Measurements from ENCODE around the gene UBE2D1.
A peak's percentile ranks its signal among the peaks of the same experiment; 100 is the strongest.

The UBE2D1 gene

DNA sequence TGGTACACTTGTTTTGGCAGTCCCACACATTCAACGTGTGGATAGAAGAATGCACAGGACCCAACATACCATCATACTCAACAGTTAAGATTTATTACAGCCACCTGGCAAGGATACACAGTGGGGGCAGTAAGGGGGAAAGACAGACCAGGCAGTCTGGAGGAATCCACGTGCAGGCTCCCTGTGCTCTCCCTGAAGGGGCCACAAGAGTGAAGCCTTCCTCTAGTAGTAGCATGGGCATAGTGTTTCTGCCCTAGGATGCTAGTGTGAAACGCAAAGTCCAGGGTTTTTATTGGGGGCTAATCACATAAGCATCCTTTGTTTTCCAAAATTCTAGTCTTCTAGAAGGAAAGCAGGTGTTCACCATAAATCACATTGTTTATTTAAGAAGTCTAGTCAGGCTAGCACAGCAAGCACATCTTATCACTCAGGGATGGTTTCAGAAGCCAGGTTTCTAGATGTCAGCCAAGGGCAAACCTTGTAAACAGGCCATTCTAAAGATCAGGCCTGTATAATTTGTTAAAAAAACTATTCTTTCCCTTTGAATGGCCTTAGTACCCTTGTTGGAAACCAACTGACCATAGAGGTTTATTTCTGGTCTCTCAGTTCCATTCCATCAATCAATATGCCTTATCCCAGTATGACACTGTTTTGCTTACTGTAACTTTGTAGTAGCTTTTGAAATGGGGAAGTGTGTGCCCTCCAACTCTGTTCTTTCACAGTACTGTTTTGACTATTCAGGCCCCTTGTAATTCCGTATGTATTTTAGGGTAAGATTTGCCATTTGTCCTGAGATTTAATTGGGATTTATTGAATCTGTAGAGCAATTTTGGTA is 38.0 kb downstream of the UBE2D1 start:
- H3K4me1 ChIP-seq = no peaks in the 10 kb centered on the region
- H3K36me3 ChIP-seq (replicated peaks) = no peaks in the 10 kb centered on the region; the same call in 1 of the 2 replicates
- no peaks in the 10 kb centered on the region for H3K27me3 ChIP-seq (ENCODE audit: low read depth)
- no peak overlapping the region for H3K4me3 ChIP-seq
- in situ Hi-C loops (cut with MboI; ENCODE audit: low sequenced_read_pairs) = no loop called here
- DNase-seq (ENCODE audit: low spot score in 2 of 2) = no peak
- H3K9me3 ChIP-seq = no peaks in the 10 kb centered on the region

DNA sequence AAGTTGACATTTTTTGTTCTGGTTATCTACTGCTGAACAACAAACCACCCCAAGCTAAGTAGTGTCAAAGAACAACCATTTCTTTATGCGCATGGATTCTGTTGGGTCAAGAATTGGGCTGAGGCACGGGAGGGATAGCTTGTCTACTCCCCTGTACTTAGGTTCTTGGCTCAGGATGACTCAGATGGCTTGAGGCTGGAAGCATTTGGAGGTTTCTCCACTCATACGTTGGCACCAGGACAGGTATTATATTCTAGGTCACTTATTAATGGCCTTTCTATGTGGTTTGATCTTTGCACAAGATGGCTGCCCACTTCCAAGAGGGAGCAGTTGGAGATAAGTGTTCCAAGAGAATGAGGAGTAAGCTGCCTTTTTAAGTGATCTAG is 38.6 kb downstream of the UBE2D1 start:
- in situ Hi-C loops (cut with MboI; ENCODE audit: low sequenced_read_pairs) = no loop called here
- no peak for DNase-seq (ENCODE audit: low spot score in 2 of 2)
- no peaks in the 10 kb centered on the region for H3K9me3 ChIP-seq
- no peaks in the 10 kb centered on the region for H3K27me3 ChIP-seq (ENCODE audit: low read depth)
- H3K4me3 ChIP-seq = no peak overlapping the region
- H3K4me1 ChIP-seq = no peaks in the 10 kb centered on the region
- no peaks in the 10 kb centered on the region; the same call in 1 of the 2 replicates for H3K36me3 ChIP-seq (replicated peaks)

DNA sequence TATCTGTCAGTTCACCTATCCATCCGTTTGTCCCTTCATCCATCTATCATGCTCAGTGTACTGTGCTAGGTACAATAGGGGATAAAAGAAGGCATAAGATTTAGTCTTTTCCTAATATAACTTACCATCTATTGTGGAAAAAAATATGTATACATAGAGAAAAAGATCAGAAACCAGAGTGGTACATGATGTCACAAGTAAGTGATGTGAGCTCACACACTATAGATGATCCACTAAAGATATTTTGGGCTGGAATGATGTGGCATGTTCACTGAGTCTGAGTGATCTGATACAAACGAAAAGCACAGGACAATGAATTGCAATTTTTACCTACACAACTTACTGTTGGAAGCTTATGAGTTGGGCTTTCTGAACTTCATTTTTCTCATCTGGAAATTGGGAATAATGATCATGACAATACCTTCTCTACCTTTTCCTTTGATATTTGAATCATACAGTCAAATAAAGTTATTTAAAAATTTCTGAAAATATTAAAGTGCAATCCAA is 47.7 kb downstream of the UBE2D1 start:
- Histone ChIP-seq H3K4me1 (peaks cover 12% of the 10 kb centered on the region), H3K27me3 (ENCODE audit: low read depth) (no peaks in the 10 kb centered on the region), H3K36me3 (replicated peaks) (peaks cover 13% of the 10 kb centered on the region), H3K4me3 (no peak overlapping the region), H3K9me3 (no peaks in the 10 kb centered on the region)
- no peak for DNase-seq (ENCODE audit: low spot score in 2 of 2)
- in situ Hi-C loops (cut with MboI; ENCODE audit: low sequenced_read_pairs) = loop anchor here (10.0 kb wide), 1 partner anchor 78 kb away; no protein-coding TSS in a partner anchor

DNA sequence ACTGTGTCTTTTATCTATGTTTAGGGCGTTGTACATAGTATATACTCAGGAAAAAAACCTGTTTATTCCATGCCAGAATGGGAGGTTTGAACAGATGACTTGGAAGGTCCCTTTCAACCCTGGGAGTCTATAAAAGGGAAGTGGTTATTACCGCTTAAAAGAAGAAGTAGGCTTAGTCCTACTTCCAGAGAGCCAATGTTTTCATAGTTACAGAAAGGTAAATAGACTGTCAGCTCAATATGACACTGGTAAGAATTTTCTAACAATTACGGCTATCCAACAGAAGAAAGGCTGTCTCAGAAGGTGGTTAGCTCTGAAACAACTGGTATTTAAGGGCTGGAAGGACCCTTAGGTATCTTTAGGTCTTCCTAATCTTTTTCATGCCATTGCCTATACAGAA is 49.3 kb downstream of the UBE2D1 start:
- Histone ChIP-seq H3K27me3 (ENCODE audit: low read depth) (no peaks in the 10 kb centered on the region), H3K36me3 (replicated peaks) (peaks cover 28% of the 10 kb centered on the region), H3K4me1 (peaks cover 12% of the 10 kb centered on the region), H3K9me3 (no peaks in the 10 kb centered on the region), H3K4me3 (no peak overlapping the region)
- no peak for DNase-seq (ENCODE audit: low spot score in 2 of 2)
- in situ Hi-C loops (cut with MboI; ENCODE audit: low sequenced_read_pairs) = loop anchor here (10.0 kb wide), 1 partner anchor 79 kb away; no protein-coding TSS in a partner anchor

DNA sequence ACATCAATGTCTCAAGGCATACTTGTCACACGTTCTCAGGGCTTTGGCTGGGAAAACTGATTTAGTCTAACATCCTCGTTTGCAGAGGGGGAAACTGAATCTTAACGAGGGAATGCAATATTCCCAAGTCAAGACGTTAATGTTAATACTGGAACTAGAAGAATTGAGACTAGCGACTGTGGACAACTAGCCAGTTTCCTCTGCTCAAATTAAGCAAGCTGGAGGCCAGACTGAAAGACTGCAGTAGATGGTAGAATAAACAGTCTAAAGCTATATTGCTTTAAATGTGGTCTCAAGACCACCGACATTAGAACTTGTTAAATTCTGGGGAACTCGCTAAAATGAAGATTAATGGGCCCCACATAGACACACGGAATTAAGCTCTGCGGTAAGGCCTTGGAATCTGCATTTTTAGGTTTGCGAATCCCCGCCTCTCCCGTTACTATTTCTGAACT is 49.8 kb downstream of the UBE2D1 start:
- Histone ChIP-seq H3K4me3 (peak overlapping the region; percentile 88), H3K4me1 (peaks cover 12% of the 10 kb centered on the region), H3K27me3 (ENCODE audit: low read depth) (no peaks in the 10 kb centered on the region), H3K9me3 (no peaks in the 10 kb centered on the region), H3K36me3 (replicated peaks) (peaks cover 33% of the 10 kb centered on the region)
- in situ Hi-C loops (cut with MboI; ENCODE audit: low sequenced_read_pairs) = loop anchor here (10.0 kb wide), 1 partner anchor 80 kb away; no protein-coding TSS in a partner anchor
- DNase-seq (ENCODE audit: low spot score in 2 of 2) = no peak

DNA sequence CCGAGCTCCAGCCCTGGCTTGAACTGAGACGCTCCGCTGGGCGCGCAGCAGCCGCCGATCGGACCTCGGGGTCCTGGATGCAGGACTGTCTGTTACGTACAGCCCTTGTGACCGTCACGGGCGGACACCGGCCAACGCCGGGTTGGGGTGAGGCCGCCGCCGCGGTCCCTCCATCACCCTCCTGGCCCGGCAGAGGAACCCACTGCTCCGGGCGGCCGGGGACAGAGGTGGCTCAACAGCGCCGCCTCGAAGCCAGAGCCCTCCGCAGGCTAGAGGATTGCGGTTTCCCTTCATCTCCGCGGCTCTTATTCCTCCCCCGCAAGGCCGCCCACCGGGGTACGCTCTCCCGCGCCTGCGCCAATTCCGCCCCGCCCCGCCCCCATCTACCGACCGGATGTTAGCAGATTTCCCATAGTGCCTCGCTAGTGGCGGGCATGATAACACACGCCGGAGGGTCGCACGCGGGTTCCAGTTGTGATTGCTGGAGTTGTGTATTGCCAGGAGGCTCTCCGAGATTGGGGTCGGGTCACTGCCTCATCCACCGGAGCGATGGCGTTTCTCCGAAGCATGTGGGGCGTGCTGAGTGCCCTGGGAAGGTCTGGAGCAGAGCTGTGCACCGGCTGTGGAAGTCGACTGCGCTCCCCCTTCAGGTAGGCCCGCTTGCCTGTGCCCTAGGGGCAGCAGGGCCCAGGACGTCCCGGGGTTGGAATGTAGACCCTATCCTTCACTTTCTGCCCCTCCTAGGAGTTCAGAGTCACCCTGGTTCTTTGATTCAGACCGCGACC is 50.4 kb downstream of the UBE2D1 start, which contains the start of gene TFAM:
TSS of gene TFAM (plus strand) at position 412 of the 785 bp plus-strand sequence. CDS start at position 550, 138 bp downstream.
- peak; percentile 96 to 99 for DNase-seq (ENCODE audit: low spot score in 2 of 2)
- in situ Hi-C loops (cut with MboI; ENCODE audit: low sequenced_read_pairs) = loop anchor here (10.0 kb wide), 1 partner anchor 80 kb away; no protein-coding TSS in a partner anchor

DNA sequence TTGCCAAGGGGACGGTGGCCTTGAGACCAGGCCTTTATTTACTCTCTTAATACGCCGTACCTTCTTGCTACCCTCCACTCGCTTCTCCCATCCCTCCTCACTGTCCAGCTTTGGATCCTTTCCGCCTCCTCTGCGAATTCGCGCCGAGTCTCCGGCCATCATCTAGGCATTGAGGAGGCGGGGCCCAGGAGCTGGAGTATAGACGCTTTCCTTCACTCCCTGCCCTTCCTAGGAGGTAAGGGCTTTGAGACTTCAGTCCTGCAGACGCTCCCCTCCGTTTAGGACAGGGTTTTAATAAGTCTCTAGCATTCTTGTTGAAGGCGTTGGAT is 50.9 kb downstream of the UBE2D1 start:
- H3K36me3 ChIP-seq (replicated peaks) = peaks cover 45% of the 10 kb centered on the region
- peaks cover 12% of the 10 kb centered on the region for H3K4me1 ChIP-seq
- H3K9me3 ChIP-seq = no peaks in the 10 kb centered on the region
- DNase-seq (ENCODE audit: low spot score in 2 of 2) = peak; percentile 49 to 75
- in situ Hi-C loops (cut with MboI; ENCODE audit: low sequenced_read_pairs) = loop anchor here (10.0 kb wide), 1 partner anchor 81 kb away; no protein-coding TSS in a partner anchor
- no peaks in the 10 kb centered on the region for H3K27me3 ChIP-seq (ENCODE audit: low read depth)
- peak overlapping the region; percentile 88 for H3K4me3 ChIP-seq

More for the DNA sequence above, 50.4 kb downstream of the UBE2D1 start, which contains the start of gene TFAM:
- H3K27me3 ChIP-seq (ENCODE audit: low read depth) = no peaks in the 10 kb centered on the region
- no peaks in the 10 kb centered on the region for H3K9me3 ChIP-seq
- H3K4me3 ChIP-seq = peak within 1 kb of the TSS; percentile 88
- H3K36me3 ChIP-seq (replicated peaks) = peaks cover 39% of the 10 kb centered on the region
- peaks cover 12% of the 10 kb centered on the region for H3K4me1 ChIP-seq

DNA sequence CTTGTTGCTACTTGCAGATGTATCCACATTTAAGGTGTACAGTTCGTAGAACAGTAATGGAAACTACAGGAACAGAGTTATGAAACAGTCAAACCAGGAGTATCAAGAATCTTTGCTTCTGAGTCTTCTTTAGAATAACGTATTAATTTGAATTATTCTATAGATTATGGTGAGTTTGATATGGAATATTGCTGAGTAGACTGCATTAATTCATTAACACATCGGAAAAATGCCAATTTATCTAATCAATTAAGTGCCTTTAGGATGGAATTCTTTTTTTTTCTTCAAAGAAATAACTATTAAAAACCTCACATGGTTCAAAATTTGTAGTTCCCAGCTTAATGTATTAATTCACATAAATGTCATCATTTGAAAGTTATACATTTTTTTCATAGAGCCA is 54.2 kb downstream of the UBE2D1 start:
- Histone ChIP-seq H3K4me3 (no peak overlapping the region), H3K9me3 (no peaks in the 10 kb centered on the region), H3K36me3 (replicated peaks) (peaks cover 70% of the 10 kb centered on the region), H3K27me3 (ENCODE audit: low read depth) (no peaks in the 10 kb centered on the region), H3K4me1 (peaks cover 12% of the 10 kb centered on the region)
- in situ Hi-C loops (cut with MboI; ENCODE audit: low sequenced_read_pairs) = loop anchor here (10.0 kb wide), 1 partner anchor 84 kb away; no protein-coding TSS in a partner anchor
- DNase-seq (ENCODE audit: low spot score in 2 of 2) = no peak

DNA sequence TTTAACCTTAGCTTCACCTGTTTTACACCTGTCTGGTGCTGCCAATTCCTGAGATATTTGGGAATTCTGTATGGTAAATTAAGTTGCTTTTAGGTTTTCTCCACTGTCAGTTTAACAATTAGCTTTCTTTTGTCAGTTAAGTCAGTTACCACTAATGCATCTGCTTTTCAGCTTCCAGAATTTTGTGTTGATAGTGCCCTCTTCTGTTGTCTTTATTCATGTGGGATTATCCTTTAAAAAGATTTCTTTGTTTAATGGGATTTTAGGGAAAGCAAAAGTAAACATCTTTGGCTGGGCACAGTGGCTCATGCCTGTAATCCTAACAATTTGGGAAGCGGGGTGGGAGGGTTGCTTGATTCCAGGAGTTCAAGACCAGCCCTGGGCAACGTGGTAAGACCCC is 58.5 kb downstream of the UBE2D1 start:
- H3K9me3 ChIP-seq = no peaks in the 10 kb centered on the region
- no peaks in the 10 kb centered on the region for H3K27me3 ChIP-seq (ENCODE audit: low read depth)
- DNase-seq (ENCODE audit: low spot score in 2 of 2) = peak; percentile 49 to 75
- no peak overlapping the region for H3K4me3 ChIP-seq
- in situ Hi-C loops (cut with MboI; ENCODE audit: low sequenced_read_pairs) = no loop called here
- peaks cover 84% of the 10 kb centered on the region for H3K36me3 ChIP-seq (replicated peaks)
- no peaks in the 10 kb centered on the region; the same call in 1 of the 2 replicates for H3K4me1 ChIP-seq

DNA sequence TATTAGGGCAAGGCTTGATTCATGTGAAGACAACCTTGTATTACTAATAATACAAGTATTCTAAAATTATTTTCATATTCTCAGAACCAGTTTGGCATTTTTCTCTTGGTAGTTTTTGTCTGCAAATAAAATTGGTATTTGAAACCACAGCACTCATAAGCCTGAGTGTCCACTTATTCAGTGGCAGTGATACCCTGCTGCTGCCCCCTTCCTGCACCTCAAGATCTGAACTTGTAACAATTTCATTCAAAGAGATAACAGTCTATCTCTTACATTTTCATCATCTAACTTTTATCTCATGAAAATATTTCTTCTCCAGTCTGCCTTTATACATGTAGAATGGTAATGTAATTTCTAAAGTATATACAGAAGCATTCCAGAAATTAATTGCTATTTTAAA is 59.7 kb downstream of the UBE2D1 start:
- Histone ChIP-seq H3K27me3 (ENCODE audit: low read depth) (no peaks in the 10 kb centered on the region), H3K36me3 (replicated peaks) (peaks cover 73% of the 10 kb centered on the region)
- in situ Hi-C loops (cut with MboI; ENCODE audit: low sequenced_read_pairs) = no loop called here

DNA sequence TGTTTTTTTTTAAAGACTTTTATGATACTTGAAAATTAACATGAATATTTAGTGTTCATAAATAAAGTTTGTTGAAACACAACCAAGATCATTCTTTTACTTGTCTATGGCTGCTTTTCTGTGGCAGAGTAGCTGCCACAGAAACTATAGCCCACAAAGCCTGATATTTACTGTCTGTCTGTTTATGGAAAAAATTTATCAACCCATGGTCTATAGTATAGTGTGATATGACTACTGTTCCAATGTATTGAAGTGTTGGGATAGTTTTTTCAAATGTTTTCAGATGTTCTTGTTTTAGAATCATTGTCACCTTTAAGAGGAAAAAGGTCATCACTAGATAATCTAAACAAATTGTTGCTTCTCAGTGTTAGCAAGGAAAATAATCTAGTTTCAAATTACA is 61.3 kb downstream of the UBE2D1 start:
- Histone ChIP-seq H3K4me1 (no peaks in the 10 kb centered on the region; the same call in 1 of the 2 replicates), H3K9me3 (no peaks in the 10 kb centered on the region), H3K4me3 (no peak overlapping the region), H3K36me3 (replicated peaks) (peaks cover 57% of the 10 kb centered on the region), H3K27me3 (ENCODE audit: low read depth) (no peaks in the 10 kb centered on the region)
- in situ Hi-C loops (cut with MboI; ENCODE audit: low sequenced_read_pairs) = no loop called here
- no peak for DNase-seq (ENCODE audit: low spot score in 2 of 2)

More for the DNA sequence above, 59.7 kb downstream of the UBE2D1 start:
- Histone ChIP-seq H3K4me3 (no peak overlapping the region), H3K9me3 (no peaks in the 10 kb centered on the region), H3K4me1 (no peaks in the 10 kb centered on the region; the same call in 1 of the 2 replicates)
- DNase-seq (ENCODE audit: low spot score in 2 of 2) = no peak

DNA sequence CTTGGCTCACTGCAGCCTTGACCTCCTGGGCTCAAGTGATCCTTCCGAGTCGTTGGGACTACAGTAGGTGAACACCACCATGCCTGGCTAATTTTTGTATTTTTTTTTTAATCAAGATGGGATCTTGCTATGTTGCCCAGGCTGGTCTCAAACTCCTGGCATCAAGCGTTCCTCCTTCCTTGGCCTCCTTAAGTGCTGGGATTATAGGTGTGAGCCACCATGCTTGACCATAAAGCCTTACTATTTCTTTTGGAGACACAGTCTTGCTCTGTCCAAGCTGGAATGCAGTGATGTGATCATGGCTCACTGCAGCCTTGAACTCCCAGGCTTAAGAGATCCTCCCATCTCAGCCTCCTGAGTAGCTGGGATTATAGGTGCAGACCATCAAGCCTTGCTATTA is 63.0 kb downstream of the UBE2D1 start:
- no peaks in the 10 kb centered on the region for H3K27me3 ChIP-seq (ENCODE audit: low read depth)
- peaks cover 41% of the 10 kb centered on the region for H3K36me3 ChIP-seq (replicated peaks)
- H3K9me3 ChIP-seq = no peaks in the 10 kb centered on the region
- in situ Hi-C loops (cut with MboI; ENCODE audit: low sequenced_read_pairs) = no loop called here
- no peak overlapping the region for H3K4me3 ChIP-seq
- H3K4me1 ChIP-seq = no peaks in the 10 kb centered on the region
- no peak for DNase-seq (ENCODE audit: low spot score in 2 of 2)

DNA sequence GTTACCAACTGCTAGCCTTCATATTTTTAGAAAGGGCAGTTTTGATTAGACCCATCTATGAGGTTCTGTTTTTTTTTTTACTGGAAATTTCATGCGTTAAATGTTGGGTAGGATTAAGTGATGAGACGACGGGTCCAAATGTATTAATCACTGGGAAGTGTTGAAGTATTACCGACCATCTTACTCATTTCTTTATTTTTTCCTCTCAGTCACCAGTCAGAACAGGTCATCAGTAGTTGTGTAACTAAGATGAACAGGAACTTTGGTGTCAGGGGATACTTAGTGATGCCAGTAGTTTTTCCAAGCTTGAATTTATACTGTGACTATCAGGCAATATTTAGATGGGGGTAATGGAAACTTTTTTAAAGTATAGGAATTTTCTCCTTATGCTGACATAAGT is 64.6 kb downstream of the UBE2D1 start:
- H3K36me3 ChIP-seq (replicated peaks) = peaks cover 30% of the 10 kb centered on the region
- H3K9me3 ChIP-seq = no peaks in the 10 kb centered on the region
- H3K4me1 ChIP-seq = no peaks in the 10 kb centered on the region
- DNase-seq (ENCODE audit: low spot score in 2 of 2) = no peak
- H3K27me3 ChIP-seq (ENCODE audit: low read depth) = no peaks in the 10 kb centered on the region
- in situ Hi-C loops (cut with MboI; ENCODE audit: low sequenced_read_pairs) = no loop called here
- H3K4me3 ChIP-seq = no peak overlapping the region

Data from HAP-1 (cell line).